HG02759 (cell line): ENCODE measurements around the gene ACTRT3.
A peak's percentile ranks its signal among the peaks of the same experiment; 100 is the strongest.

Experiments used
- ATAC-seq: cut with Tn5 transposase; IDR thresholded peaks from one replicate; pipeline ENCODE4 v1.9.1; 2021; ENCODE audit warnings: mild to moderate bottlenecking, moderate library complexity; ENCODE audit not compliant: unreplicated experiment

The ACTRT3 gene

DNA sequence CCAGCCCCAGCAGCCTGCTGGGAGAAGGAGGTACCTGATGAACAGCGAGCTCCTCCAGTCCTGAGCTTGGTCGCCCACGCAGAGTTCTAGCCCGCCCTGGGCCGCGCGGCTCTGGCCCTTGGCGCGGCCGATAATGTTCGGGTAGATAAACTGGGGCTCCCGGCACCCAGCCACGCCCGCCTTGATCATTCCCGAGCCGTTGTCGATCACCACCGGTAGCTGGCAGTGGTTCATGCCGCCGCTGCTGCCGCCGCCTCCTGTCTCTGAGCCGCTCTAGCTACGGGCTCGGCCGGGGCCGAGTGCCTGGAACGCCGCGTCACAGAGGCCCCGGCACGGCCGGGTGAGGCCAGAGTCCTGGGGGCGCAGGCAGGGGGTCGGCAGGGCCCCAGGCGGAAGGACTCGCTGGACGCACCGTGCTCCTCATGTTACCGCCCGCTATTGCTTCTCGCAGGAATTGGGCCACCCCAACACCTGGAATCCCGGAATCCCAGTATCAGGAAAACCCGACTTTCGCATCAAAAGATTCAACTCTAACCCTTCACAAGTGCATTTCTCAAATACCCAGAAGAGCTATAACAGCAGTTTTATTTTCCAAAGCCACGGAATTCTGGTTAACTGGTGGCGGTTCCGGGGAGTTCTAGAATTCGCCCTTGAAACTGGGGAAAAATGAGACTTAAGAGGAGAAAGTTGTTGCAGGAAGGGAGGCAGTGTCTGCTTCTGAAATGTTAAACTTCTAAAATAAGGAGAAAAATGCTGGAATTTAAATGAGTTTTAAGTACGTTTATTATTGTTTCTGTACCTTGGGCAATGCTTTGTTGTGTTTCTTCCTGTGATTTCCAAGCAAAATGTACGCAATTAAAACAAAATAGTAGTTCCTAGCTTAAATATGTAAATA lies at the start of gene ACTRT3:
Gene ACTRT3, minus strand, starts transcription at position 275 of the 895 bp plus-strand sequence. Its CDS starts 41 bp downstream, at position 234.
- peak; percentile 28 for ATAC-seq

DNA sequence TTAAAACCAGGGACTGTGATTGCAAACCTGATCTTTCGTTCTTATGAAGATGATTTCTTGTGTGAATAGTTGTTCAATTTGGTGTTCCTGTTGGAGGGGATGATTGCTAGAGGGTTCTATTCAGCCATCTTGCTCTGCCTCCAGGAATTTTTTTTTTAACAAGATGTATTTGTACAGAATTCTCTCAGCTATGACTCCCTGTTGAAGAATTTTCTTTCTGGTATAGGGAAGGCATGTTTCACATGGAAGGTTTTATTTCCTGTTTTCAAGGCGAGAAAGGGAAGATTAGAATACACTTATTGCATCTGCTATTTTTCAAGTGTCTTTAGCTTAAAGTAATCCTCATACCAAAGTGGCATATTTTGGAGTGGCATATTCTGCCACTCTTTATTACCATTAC lies 49.0 kb upstream of the ACTRT3 start:
- no peak for ATAC-seq

DNA sequence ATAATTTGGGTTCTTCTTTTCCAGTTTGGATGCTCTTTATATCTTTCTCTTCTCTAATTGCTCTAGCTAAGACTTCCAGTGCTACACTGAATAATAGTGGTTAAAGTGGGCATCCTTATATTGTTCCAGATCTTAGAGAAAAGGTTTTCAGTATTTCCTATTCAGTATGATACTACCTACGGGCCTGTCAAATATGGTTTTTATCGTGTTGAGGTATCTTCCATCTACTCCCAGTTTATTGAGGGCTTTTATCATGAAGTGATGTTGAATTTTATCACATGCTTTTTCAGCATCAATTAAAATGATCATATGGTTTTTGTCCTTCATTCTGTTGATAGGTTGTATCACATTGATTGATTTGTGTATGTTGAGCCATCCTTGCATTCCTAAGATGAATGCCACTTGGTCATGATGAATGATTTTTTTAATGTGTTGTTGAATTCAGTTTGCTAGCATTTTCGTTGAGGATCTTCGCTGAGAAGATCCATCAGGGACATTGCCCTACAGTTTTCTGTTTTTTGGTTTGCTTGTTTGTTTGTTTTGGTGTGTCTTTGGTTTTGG lies 46.3 kb upstream of the ACTRT3 start:
- no peak for ATAC-seq

DNA sequence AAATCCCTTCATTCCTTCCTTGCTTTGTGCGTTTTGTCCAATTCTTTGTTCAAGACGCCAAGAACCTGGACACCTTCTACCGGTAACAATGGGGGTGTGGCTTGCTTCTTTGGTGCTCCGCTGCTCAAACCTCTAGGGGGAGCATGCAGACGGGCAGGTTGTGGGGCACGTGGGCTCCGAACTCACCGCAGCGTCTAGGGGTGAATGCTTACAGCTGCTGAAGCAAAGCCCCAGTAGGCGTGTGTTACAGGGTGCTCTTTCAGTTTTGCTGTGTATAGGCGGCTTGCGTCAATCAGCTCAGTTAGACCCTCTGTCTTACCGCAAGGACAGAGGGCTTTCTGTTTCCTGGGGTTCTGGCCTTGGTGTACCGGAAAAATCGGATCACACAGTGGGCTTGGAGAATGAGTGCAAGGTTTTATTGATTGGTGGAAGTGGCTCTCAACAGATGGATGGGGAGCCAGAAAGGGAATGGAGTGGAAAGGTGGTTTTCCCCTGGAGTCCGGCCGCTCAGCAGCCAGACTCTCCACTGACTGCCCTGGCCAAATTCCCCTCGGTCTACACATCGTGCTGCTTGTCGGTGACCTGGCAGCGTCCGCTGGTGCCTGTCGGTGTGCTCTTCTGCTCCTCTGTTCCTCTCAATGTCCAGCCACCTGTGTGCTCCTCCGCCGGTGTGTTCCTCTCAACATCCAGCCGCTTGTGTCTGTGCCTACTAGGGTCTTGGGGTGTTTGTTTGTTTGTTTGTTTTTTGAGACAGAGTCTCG lies 44.6 kb upstream of the ACTRT3 start:
- ATAC-seq: peak; percentile 88

DNA sequence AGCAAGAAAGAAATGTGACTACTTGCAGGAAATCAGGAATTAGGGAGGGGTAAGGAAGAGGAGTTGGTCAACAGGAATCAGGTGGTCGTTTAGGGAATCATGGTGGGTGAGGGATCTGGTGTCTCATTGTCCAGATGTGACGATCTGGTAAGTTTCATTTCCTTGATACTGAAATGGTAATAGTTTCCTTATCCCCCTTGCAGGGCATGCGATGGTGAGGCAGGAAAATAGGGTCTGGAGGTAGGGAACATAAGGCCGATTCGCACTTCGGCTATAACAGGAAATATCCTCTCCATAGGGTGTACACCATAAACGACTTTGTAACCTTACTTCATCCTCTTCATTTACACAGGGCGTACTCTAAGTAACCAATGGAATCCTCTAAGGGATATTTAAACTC lies 43.9 kb upstream of the ACTRT3 start:
- no peak for ATAC-seq

DNA sequence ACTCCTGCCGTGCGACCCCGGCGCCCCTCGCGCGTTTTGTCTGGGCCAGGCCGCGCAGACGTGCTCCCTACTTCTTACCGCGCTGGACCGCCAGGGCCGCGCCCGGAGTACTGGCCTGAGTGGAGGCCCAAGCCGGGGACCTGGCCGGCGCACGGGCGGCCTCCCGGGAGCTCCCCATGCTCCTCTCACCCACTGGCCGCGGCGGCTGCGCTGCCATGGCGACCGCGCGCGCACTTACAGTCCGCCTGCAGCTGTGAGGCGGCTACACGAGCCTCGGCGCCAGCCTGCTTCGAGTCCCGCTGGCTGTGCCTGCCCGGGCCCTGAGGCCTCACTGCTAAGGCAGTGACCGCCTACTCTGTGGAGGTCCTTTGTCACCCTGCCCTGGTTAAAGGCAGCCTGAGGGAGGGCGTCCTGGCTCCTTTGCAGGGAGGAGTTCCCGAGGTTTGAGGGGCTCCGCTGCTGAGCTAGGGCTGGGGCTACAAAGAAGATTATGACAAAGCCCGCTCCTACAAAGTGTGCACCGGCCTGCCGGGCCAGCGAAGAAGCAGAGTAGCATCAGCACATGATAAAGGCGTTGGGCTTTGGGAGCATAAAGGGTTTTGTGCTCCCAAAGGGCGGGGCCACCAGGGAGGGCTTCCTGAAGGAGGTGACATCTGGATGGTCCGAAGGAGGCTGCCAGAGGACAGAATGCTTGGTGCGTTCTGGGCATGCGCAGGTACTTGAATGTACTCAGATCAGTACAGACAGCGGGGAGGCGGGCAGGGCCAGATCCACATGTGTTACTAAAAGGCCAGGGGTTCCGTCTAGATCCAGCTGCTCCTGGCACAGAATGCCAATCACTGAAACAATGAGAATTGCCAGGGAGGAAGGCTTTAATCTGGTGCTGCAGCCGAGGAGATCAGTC lies 43.2 kb upstream of the ACTRT3 start, which contains the start of the genes LRRC34 and LRRIQ4:
Gene LRRC34, minus strand, starts transcription at position 573 of the 904 bp plus-strand sequence. Its CDS starts 356 bp downstream, at position 217.
Gene LRRIQ4, plus strand, starts transcription at position 539 of the 904 bp plus-strand sequence. CDS start 9,052 bp downstream, outside the sequence.
- ATAC-seq: peak; percentile 71

DNA sequence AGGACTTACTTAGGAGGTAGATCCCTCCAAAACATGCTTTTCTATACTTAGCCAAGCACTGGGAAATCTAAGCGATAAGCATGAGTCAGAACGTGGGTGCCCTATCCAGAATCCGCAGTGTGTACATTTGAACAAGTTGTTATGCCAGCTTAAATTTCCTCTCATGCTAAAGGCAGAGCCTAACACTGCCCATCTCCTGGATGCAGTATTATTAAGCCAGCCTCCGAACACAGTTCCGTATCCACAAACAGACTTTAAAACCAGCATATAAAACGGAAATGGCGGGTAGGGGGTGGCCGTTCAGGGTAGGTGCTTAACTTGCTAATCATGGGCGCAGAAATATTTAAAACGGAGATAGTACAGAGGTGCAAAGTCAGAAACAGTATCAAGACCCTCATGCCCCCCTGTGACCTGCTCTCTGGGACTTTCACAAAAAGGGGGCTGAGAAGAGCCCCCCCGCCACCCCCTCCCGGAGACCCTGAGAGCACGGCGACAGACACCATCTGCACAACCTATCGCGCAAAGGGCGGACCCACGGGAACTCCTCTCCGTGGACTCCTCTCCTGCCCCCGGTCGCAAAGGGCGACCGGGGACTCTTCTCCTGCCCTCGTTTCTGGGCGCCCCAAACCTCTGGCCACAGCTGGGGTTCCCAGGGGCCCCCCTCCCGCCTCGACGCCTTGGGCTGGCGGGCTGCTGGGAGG lies 42.4 kb upstream of the ACTRT3 start:
- peak; percentile 3 for ATAC-seq

DNA sequence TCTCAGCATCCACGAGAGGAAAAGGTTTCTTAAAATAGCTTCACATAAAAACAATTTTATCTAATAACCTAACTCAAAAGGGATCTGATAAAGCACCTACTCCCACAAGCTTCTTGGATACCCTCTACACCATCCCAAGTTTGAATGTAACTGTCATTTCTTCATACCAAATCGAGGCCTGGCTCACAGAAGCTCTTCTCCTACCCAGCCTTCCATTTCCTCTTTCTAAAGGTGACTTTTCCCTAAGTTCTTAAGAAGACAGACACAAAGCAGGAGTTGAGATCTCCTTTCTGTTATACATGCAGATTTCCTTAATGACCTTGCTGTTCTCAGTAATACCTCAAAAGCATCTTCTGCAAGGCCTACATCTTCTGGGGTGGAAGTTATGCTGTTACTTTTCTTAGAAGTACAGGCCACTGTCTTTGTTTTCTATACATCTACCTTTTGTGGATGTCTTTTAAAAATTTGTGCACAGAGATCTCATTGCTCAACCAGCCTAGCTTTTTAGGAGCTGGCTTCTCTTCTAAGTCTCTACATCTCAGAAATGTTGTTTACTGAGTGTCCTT lies 40.0 kb upstream of the ACTRT3 start:
- no peak for ATAC-seq

DNA sequence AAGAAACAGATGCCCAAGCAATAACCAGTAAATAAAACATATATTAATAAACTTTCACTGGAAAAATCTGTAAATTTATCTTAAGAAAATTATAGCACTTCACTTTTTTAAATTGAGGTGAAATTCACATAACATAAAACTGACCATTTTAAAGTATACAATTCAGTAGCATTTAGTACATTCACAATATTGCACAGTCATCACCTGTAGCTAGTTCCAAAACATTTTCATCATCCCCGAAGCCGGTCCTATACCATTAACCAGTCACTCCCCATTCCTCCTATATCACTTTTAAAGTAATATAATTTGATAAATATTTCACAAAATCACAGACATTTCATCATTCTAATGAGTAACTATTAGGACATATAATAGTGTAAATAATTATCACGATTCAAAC lies 35.3 kb upstream of the ACTRT3 start:
- ATAC-seq: no peak

DNA sequence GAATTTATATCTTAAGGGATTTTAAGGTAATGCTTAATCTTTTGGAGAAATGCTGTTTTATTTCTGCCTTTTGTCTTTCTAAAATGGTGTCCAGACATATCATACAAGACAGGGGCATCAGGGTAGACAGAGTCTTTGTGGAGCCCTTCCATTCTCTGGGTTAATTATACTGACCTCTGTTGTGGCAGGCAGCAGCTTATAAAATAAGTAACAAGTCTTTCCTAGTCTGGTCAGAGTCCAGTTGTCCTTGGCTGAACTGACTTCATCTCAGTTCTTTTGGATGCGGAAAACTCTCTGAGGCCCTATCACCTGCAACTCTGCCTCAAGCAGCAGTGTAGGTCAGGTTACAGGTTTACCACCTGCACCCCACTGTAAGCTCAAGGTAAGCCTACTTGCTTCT lies 23.0 kb upstream of the ACTRT3 start:
- no peak for ATAC-seq

DNA sequence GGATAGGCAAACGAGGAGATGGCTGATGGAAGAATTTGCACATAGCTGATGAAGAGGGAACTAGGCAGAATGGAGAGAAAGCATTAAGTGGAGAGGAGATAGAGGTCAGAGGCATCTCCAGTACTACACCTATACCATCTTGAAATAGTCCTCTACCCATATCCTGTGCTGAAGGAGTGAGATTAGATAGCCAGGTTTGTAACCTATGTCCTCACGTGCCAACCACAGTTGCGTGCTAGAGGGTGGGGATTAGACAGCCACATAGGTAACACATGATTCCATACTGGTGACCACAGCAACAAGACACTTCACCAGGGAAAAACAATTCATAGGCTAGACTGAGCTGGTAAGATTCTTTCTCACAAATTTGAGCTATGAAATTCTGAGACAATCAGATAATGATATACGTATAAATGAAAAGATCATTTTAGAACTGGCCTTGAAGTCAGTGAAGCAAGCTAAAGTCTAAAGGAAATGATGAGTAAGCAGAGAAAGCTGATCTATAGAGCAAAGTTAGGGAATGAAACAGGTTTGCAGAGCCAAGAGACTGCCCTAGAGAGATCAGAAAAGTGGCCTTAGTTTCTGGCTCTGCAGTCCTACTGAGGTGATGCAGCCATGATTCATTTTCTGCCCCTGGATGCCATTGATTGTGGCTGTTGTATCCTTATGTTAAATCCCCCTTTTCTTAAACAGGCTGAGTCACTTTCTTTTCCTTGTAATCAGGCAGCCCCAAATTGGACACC lies 21.5 kb upstream of the ACTRT3 start:
- ATAC-seq: no peak

DNA sequence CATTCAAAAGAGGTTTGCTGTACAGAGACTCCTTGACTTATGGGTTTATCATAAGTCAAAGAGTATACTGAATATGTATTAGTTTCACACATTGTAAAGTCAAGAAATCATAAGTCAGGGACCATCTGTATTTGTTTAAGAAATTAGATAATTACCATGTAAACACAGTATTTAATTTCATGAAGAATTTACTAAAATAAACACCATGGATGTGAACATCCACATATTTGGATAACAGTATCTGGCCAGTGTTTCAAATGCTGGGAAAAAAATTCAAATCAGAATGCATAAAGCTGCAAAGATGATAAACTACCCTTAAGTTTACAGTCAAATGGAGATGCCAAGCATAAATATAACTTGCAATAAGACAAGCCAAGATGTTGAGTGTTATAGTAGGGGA lies 20.9 kb upstream of the ACTRT3 start:
- ATAC-seq: no peak

DNA sequence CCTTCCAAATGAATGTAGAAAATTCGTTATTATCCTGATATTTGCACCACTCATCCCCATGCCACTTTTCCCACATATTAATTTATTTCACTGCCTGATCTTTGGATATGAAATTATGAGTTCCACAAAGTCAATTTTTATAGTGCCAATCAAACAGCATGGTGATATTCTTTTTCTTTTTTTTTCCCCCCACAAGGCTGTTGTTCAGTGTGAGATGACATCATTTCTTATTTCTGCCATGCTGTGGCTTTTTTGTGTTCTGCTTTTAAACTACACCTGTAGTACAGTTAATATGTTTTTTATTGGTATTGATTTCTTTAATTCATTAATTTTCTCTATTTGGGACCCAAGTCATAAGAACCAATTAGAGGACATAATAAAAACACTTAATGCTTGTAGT lies 18.4 kb upstream of the ACTRT3 start:
- ATAC-seq: no peak

DNA sequence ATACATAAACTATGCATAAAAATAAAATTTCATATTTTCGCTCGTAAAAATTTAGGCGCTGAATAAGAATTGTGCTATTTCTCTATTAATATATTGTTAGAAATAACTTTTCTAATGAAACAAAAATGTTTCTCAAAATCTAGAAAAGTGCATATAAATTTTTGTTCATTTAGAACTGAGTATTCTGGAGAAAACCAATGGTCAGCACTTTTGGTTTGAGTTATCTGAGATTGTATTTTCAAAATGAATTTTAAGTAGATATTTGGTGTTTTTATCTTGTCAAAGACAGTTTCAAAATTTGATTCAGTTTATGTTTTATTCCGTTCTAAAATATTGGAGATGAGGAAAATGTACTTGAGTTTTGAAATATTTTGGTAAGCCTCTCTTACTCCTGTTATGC lies 17.8 kb upstream of the ACTRT3 start:
- no peak for ATAC-seq

DNA sequence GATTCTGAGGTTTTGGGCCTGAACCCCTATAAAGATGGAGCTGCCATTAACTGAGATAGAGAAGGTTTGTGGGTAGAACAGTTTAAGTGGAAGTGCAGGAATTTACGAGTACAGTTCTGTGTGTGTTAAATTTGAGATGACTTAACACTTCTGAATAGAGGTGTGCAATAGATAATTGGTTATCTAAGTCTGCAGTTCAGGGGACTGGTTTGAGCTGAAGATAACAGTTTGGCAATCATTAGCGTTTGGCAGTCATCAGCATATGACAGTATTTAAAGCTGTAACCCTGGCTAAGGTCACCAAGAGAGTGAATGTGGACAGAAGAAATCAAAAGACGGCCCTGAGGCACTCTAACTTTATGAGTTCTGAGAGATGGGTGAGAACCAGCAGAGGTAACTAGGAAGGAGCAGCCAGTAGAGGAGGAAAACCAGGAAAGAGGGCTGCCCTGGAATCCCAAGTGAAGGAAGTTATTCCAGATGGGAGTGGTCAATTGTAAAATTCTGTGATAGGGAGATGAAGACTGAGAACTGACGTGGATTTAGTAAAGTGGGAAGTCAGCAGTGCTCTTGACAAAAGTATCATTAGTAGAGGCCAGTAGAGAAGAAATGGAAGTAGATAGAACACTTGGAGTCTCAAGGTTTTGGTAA lies 12.0 kb upstream of the ACTRT3 start:
- ATAC-seq: no peak

DNA sequence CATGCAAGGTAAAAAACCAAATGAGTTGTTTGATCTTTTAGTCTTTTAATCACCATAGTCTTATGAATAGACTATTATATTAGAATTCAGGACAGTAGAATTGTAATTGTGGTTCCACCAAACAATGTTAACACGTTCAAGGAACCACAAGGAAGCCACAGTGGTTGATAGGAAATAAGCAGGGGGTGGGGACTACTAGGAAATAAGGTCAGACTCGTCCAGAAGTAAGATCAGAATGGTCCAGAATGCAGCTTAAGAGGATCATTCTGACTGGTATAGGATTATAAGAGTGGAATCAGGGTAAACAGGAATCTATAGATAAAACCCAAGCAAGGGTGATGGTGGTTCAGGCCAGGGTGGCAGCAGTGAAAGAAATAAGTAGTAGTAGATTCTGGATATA lies 11.4 kb upstream of the ACTRT3 start:
- no peak for ATAC-seq

DNA sequence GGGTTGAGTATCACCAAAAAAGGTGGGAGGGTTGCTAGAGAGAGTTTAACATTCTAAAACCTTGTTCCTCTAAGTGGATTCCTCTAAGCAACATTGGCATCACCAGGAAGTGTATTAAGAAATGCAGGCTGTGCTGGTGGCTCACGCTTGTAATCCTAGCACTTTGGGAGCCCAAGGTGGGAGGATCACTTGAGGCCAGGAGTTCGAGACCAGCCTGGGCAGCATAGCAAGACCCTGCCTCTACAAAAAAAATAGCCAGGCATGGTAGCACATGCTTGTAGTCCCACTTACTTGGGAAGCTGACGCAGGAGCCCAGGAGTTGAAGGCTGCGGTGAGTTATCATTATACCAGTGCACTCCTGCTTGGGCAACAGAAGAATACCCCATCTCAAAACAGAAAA lies 8.5 kb upstream of the ACTRT3 start:
- no peak for ATAC-seq

DNA sequence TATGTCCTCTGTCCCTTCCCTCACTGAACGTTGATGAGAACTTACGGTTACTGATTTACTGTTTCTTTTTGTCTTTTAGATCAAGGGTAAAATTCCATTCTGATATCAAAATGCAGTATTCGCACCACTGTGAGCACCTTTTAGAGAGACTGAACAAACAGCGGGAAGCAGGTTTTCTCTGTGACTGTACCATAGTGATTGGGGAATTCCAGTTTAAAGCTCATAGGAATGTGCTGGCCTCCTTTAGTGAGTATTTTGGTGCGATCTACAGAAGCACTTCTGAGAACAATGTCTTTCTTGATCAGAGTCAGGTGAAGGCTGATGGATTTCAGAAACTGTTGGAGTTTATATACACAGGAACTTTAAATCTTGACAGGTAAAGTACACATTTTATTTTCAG lies 4.8 kb upstream of the ACTRT3 start:
- no peak for ATAC-seq
